HepG2 (cell line): Measurements from ENCODE around the gene SEC63. TPM values are rescaled to one million over a fixed set of nuclear protein-coding genes. Genes with fewer than 3 reads are reported as not detected.
A peak's percentile ranks its signal among the peaks of the same experiment; 100 is the strongest.

Experiments used
- AKAP8 ChIP-seq: sonication (generic); formaldehyde crosslinking; IDR thresholded peaks from 2 replicates; pipeline ENCODE4 v1.5.1; 2020; ENCODE audit warnings: mild to moderate bottlenecking, missing genetic modification reagents
- ATF7 ChIP-seq, 2 experiments: fragments of 450-650 bp in 1 of 2; sonication (generic) in 1 of 2; formaldehyde crosslinking in 1 of 2; IDR thresholded peaks; 2 replicates each; pipeline versions ENCODE4 v1.4.0 to v1.6.1; 2016 to 2020; ENCODE audit warnings: antibody characterized with exemption in 1 of 2, mild to moderate bottlenecking in 1 of 2, missing genetic modification reagents in 1 of 2
- CREB1 ChIP-seq, 2 experiments: fragments of 450-650 bp in 1 of 2; IDR thresholded peaks; 2 replicates each; pipeline ENCODE4 v1.6.1; 2016 to 2017; ENCODE audit warnings: control low read depth in 1 of 2, mild to moderate bottlenecking in 1 of 2, missing compliant biosample characterization in 1 of 2, missing genetic modification characterization in 1 of 2
- GFI1 ChIP-seq: sonication (generic); formaldehyde crosslinking; IDR thresholded peaks from 2 replicates; pipeline ENCODE4 v1.5.0; 2020; ENCODE audit warnings: missing genetic modification reagents, mild to moderate bottlenecking, borderline replicate concordance
- GTF3A ChIP-seq: sonication (generic); formaldehyde crosslinking; conservative IDR thresholded peaks from 2 replicates; pipeline ENCODE4 v1.4.0; 2020; ENCODE audit warnings: mild to moderate bottlenecking, missing genetic modification reagents
- MXD4 ChIP-seq: IDR thresholded peaks from 2 replicates; pipeline ENCODE4 v1.6.1; 2016; ENCODE audit warnings: mild to moderate bottlenecking, missing biosample characterization, missing genetic modification reagents
- NPAS2 ChIP-seq: sonication (generic); formaldehyde crosslinking; IDR thresholded peaks from 2 replicates; pipeline ENCODE4 v1.8.0; 2022; ENCODE audit warnings: mild to moderate bottlenecking, missing genetic modification reagents, borderline replicate concordance
- NR2F1 ChIP-seq, 2 experiments: fragments of 450-650 bp in 1 of 2; formaldehyde crosslinking in 1 of 2; IDR thresholded peaks; 2 replicates each; pipeline versions ENCODE4 v1.5.0 to v1.6.1; 2016 to 2020; ENCODE audit warnings: mild to moderate bottlenecking in 1 of 2, missing compliant biosample characterization in 1 of 2, missing genetic modification reagents in 1 of 2, moderate library complexity in 1 of 2
- PRDM4 ChIP-seq: sonication (generic); formaldehyde crosslinking; IDR thresholded peaks from 2 replicates; pipeline ENCODE4 v1.9.0; 2021; ENCODE audit warnings: missing genetic modification reagents, borderline replicate concordance
- REXO4 ChIP-seq: sonication (generic); formaldehyde crosslinking; IDR thresholded peaks from 2 replicates; pipeline ENCODE4 v1.8.0; 2022; ENCODE audit warnings: missing genetic modification reagents, mild to moderate bottlenecking, borderline replicate concordance
- SCMH1 ChIP-seq: sonication (generic); formaldehyde crosslinking; IDR thresholded peaks from 2 replicates; pipeline ENCODE4 v1.9.0; 2021; ENCODE audit warnings: missing genetic modification reagents, mild to moderate bottlenecking, borderline replicate concordance
- THYN1 ChIP-seq: sonication (generic); formaldehyde crosslinking; IDR thresholded peaks from 2 replicates; pipeline ENCODE4 v1.8.1; 2023; ENCODE audit warnings: low read depth, mild to moderate bottlenecking, moderate library complexity, missing genetic modification reagents, borderline replicate concordance
- ZBTB39 ChIP-seq: sonication (generic); formaldehyde crosslinking; IDR thresholded peaks from 2 replicates; pipeline ENCODE4 v1.5.0; 2020; ENCODE audit warnings: missing genetic modification reagents
- ZNF136 ChIP-seq: sonication (generic); formaldehyde crosslinking; IDR thresholded peaks from 2 replicates; pipeline ENCODE4 v1.8.1; 2022; ENCODE audit warnings: low read depth, mild to moderate bottlenecking, moderate library complexity, missing genetic modification reagents
- ZNF326 ChIP-seq: sonication (generic); formaldehyde crosslinking; IDR thresholded peaks from 2 replicates; pipeline ENCODE4 v1.4.0; 2020; ENCODE audit warnings: missing genetic modification reagents, borderline replicate concordance
- ZNF337 ChIP-seq: sonication (generic); formaldehyde crosslinking; IDR thresholded peaks from 2 replicates; pipeline ENCODE4 v1.5.1; 2020; ENCODE audit warnings: missing genetic modification reagents, low read depth, mild to moderate bottlenecking, borderline replicate concordance
- ZNF678 ChIP-seq: sonication (generic); formaldehyde crosslinking; IDR thresholded peaks from 2 replicates; pipeline ENCODE4 v1.4.0; 2020; ENCODE audit warnings: mild to moderate bottlenecking, missing genetic modification reagents
- polyA plus RNA-seq, 8 experiments: library from polyadenylated mRNA; depleted of rRNA in 3 of 8; stranded (reverse) in 7 of 8; unstranded in 1 of 8; fragments of >200 nt; fragmentation: Illumina TruSeq in 4 of 8; extraction: Trizol in 4 of 8; gene quantifications; 2 replicates each; pipeline versions ENCODE4 v1.2.1 to v1.2.3, GENCODE V29; 2011 to 2016; ENCODE audit warnings: low read depth in 4 of 8, missing spikeins in 1 of 8, mixed read lengths in 1 of 8; ENCODE audit not compliant: insufficient read depth in 1 of 8
- total RNA-seq, 5 experiments: library from RNA; depleted of rRNA; stranded (reverse); fragments of >200 nt; fragmentation: Illumina TruSeq; extraction: Trizol; gene quantifications; 2 replicates each; pipeline ENCODE4 v1.2.3, GENCODE V29; 2016; ENCODE audit warnings: low read depth in 1 of 5
- TF ChIP-seq, protein P1 (sequence below): sonication (generic); formaldehyde crosslinking; IDR thresholded peaks from 2 replicates; pipeline ENCODE4; 2020; ENCODE audit warnings: missing genetic modification reagents, mild to moderate bottlenecking, borderline replicate concordance
- TF ChIP-seq, protein P2 (sequence below): sonication (generic); formaldehyde crosslinking; IDR thresholded peaks from 2 replicates; pipeline ENCODE4 v1.5.0; 2020; ENCODE audit warnings: missing genetic modification reagents

The SEC63 gene
- total and polyA plus RNA-seq, 2 of the 13 experiments (the other 11 are each of a cell fraction or from before 2014, with no cell fraction given) = 20.2 to 45.9 TPM

DNA sequence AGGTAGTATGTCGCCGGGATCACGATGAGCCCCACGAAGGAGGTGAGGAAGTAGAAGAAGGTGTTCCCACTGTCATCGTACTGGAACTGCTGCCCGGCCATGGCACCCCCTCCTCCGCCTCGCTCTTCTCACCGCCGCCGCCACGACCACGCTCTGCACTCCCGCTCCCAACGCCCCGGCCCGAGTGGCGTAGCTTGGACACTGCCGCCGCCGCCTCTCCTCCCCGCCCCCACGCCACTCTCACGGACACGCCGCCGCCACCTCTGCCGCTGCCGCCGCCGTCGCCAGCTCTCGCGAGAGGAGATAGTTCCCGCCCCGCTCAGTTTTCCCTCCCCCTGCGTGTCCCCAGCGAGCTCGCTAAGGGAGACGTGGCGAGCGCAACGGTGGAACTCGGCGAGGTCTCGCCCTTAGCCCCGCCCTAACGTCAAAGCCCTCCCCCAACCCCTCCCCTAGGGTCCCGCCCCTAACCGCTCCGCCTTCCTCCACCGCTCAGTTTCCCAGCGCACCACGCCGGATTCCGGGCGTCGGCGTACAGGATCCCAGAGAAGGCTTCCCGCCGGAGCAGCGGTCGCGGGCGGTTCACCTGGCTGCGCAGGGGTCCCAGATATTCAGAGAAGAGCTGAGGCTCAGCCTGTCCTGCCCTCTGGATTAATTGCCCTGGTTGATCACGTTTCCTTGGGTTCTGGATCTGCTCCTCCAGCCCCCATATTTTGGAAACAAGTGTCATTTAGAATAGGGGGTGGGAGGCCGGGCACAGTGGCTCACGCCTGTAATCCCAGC, at the start of gene SEC63 (continued):
- TF ChIP-seq ZNF326 (no peak), ZNF337 (CRISPR knock-in tag) (no peak), REXO4 (no peak), ATF7 (IDR thresholded peaks at IDR 0.05) (no peak), ATF7 (CRISPR knock-in tag; IDR thresholded peaks at IDR 0.05) (peak; percentile 25; the same call in 1 of the 2 replicates), ZNF678 (CRISPR knock-in tag) (no peak; the same call in 1 of the 2 replicates), NR2F1 (CRISPR knock-in tag; IDR thresholded peaks at IDR 0.05) (no peak), AKAP8 (CRISPR knock-in tag) (no peak), ZBTB39 (CRISPR knock-in tag) (no peak), MXD4 (CRISPR knock-in tag) (no peak), ZNF136 (CRISPR knock-in tag) (no peak), CREB1 (IDR thresholded peaks at IDR 0.05) (no peak), CREB1 (CRISPR knock-in tag; IDR thresholded peaks at IDR 0.05) (no peak), THYN1 (CRISPR knock-in tag) (no peak), GTF3A (CRISPR knock-in tag) (no peak), SCMH1 (no peak), NPAS2 (CRISPR knock-in tag) (no peak), PRDM4 (no peak), GFI1 (CRISPR knock-in tag) (no peak)
- TF ChIP-seq, protein P1, sequence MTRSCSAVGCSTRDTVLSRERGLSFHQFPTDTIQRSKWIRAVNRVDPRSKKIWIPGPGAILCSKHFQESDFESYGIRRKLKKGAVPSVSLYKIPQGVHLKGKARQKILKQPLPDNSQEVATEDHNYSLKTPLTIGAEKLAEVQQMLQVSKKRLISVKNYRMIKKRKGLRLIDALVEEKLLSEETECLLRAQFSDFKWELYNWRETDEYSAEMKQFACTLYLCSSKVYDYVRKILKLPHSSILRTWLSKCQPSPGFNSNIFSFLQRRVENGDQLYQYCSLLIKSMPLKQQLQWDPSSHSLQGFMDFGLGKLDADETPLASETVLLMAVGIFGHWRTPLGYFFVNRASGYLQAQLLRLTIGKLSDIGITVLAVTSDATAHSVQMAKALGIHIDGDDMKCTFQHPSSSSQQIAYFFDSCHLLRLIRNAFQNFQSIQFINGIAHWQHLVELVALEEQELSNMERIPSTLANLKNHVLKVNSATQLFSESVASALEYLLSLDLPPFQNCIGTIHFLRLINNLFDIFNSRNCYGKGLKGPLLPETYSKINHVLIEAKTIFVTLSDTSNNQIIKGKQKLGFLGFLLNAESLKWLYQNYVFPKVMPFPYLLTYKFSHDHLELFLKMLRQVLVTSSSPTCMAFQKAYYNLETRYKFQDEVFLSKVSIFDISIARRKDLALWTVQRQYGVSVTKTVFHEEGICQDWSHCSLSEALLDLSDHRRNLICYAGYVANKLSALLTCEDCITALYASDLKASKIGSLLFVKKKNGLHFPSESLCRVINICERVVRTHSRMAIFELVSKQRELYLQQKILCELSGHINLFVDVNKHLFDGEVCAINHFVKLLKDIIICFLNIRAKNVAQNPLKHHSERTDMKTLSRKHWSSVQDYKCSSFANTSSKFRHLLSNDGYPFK (CRISPR knock-in tag) = no peak; the same call in 1 of the 2 replicates
- TF ChIP-seq, protein P2, sequence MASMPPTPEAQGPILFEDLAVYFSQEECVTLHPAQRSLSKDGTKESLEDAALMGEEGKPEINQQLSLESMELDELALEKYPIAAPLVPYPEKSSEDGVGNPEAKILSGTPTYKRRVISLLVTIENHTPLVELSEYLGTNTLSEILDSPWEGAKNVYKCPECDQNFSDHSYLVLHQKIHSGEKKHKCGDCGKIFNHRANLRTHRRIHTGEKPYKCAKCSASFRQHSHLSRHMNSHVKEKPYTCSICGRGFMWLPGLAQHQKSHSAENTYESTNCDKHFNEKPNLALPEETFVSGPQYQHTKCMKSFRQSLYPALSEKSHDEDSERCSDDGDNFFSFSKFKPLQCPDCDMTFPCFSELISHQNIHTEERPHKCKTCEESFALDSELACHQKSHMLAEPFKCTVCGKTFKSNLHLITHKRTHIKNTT = no peak
